SK-N-SH (cell line): ENCODE data around the gene THSD7B. TPM values are rescaled to one million over a fixed set of nuclear protein-coding genes. Genes with fewer than 3 reads are reported as not detected.

Source experiments
- CTCF ChIA-PET: fragments of 300-600, 350-600 bp; formaldehyde crosslinking; extraction: SDS; loops from one replicate; lab custom pipeline; 2021; lab: Yijun Ruan, JAX
- POLR2A ChIA-PET: fragments of 350-600 bp; sonication (Branson Sonifier 250); formaldehyde crosslinking; extraction: SDS; loops from one replicate; lab custom pipeline; 2020; ENCODE audit warnings: antibody characterized with exemption, inconsistent platforms; lab: Yijun Ruan, JAX
- DNase-seq: peaks from one replicate; pipeline ENCODE4 v3.0.0; 2012
- H2AFZ ChIP-seq: fragments of 200-600 bp; sonication (generic); 2 replicates; pipeline ENCODE4 v1.8.1; 2016; ENCODE audit warnings: antibody characterized with exemption, mild to moderate bottlenecking, low read depth
- H3F3A ChIP-seq: fragments of 200-600 bp; sonication (generic); replicated peaks from 2 replicates; pipeline ENCODE3; 2016; ENCODE audit warnings: antibody characterized with exemption, mild to moderate bottlenecking; ENCODE audit not compliant: insufficient read depth
- H3K27ac ChIP-seq, 2 experiments: fragments of 200-500 bp in 1 of 2; fragments of 200-600 bp in 1 of 2; sonication (Bioruptor generic) in 1 of 2; sonication (generic), shearing (Covaris generic) in 1 of 2; 2 replicates each; pipeline versions ENCODE4 v1.5.1 to v1.6.1; 2014 to 2016; ENCODE audit warnings: low read depth in 2 of 2, inconsistent platforms in 1 of 2, low read length in 1 of 2, mild to moderate bottlenecking in 1 of 2, mixed read lengths in 1 of 2
- H3K27me3 ChIP-seq: fragments of 200-600 bp; sonication (generic), shearing (Covaris generic); 2 replicates; pipeline ENCODE4 v1.6.1; 2016; ENCODE audit warnings: mixed run types; ENCODE audit not compliant: insufficient read depth
- H3K36me3 ChIP-seq, 2 experiments: fragments of 200-500 bp in 1 of 2; fragments of 200-600 bp in 1 of 2; sonication (Bioruptor generic) in 1 of 2; sonication (generic) in 1 of 2; replicated peaks in 1 of 2; 2 replicates each; pipeline versions ENCODE3 to v1.5.1; 2014 to 2016; ENCODE audit warnings: low read length in 1 of 2, mild to moderate bottlenecking in 1 of 2; ENCODE audit not compliant: insufficient read depth in 2 of 2, control insufficient read depth in 1 of 2
- H3K4me1 ChIP-seq, 2 experiments: fragments of 200-500 bp in 1 of 2; fragments of 200-600 bp in 1 of 2; sonication (Bioruptor generic) in 1 of 2; sonication (generic), shearing (Covaris generic) in 1 of 2; 2 replicates each; pipeline versions ENCODE4 v1.5.1 to v1.6.1; 2014 to 2016; ENCODE audit warnings: low read depth in 1 of 2, low read length in 1 of 2, mixed run types in 1 of 2; ENCODE audit not compliant: insufficient read depth in 2 of 2, control insufficient read depth in 1 of 2
- H3K4me2 ChIP-seq: fragments of 200-600 bp; sonication (generic), shearing (Covaris generic); 2 replicates; pipeline ENCODE4 v1.6.1; 2017; ENCODE audit warnings: mixed run types
- H3K4me3 ChIP-seq, 2 experiments: fragments of 200-500 bp in 1 of 2; fragments of 200-600 bp in 1 of 2; sonication (Bioruptor generic) in 1 of 2; sonication (generic), shearing (Covaris generic) in 1 of 2; 2 replicates each; pipeline versions ENCODE4 v1.5.1 to v1.8.1; 2014 to 2016; ENCODE audit warnings: low read depth in 2 of 2, inconsistent platforms in 1 of 2, low read length in 1 of 2, mild to moderate bottlenecking in 1 of 2, mixed read lengths in 1 of 2, moderate library complexity in 1 of 2
- H3K79me2 ChIP-seq: fragments of 200-600 bp; sonication (generic); 2 replicates; pipeline ENCODE4 v1.8.1; 2017; ENCODE audit warnings: mild to moderate bottlenecking; ENCODE audit not compliant: insufficient read depth
- H3K9ac ChIP-seq: fragments of 200-600 bp; sonication (generic); 2 replicates; pipeline ENCODE4 v1.6.1; 2017; ENCODE audit warnings: mixed run types
- H3K9me2 ChIP-seq: fragments of 200-600 bp; sonication (generic); 2 replicates; pipeline ENCODE4 v1.6.1; 2017; ENCODE audit warnings: mixed run types
- H3K9me3 ChIP-seq: fragments of 200-600 bp; sonication (generic); 2 replicates; pipeline ENCODE4 v1.6.1; 2017; ENCODE audit warnings: mixed run types, mild to moderate bottlenecking, moderate library complexity
- H4K20me1 ChIP-seq: fragments of 200-600 bp; sonication (generic); 2 replicates; pipeline ENCODE4 v1.6.1; 2017; ENCODE audit warnings: mild to moderate bottlenecking, mixed run types; ENCODE audit not compliant: insufficient read depth
- GATA2 ChIP-seq: sonication (generic); formaldehyde crosslinking; IDR thresholded peaks from 2 replicates; pipeline ENCODE4 v1.5.0; 2020; ENCODE audit warnings: mild to moderate bottlenecking, missing genetic modification reagents
- JUND ChIP-seq: IDR thresholded peaks from 2 replicates; pipeline ENCODE4 v1.4.0; 2012
- MEF2A ChIP-seq: IDR thresholded peaks from 2 replicates; pipeline ENCODE4 v1.4.0; 2012; ENCODE audit warnings: low read depth, borderline replicate concordance
- MXI1 ChIP-seq: IDR thresholded peaks from 2 replicates; pipeline ENCODE4 v1.6.1; 2012; ENCODE audit warnings: mild to moderate bottlenecking, low read depth, low read length, improper control_type of control experiment
- NRF1 ChIP-seq: IDR thresholded peaks from 2 replicates; pipeline ENCODE4 v1.6.1; 2012; ENCODE audit warnings: low read depth, mild to moderate bottlenecking, low read length
- PBX3 ChIP-seq: IDR thresholded peaks from 2 replicates; pipeline ENCODE4; 2012
- RAD21 ChIP-seq: IDR thresholded peaks from 2 replicates; pipeline ENCODE4 v1.6.1; 2012; ENCODE audit warnings: mild to moderate bottlenecking, low read length
- REST ChIP-seq: IDR thresholded peaks from 2 replicates; pipeline ENCODE4 v1.6.1; 2012; ENCODE audit warnings: mild to moderate bottlenecking, low read depth, low read length, moderate library complexity
- SIN3A ChIP-seq: IDR thresholded peaks from 2 replicates; pipeline ENCODE4 v1.6.1; 2012; ENCODE audit warnings: low read depth, mild to moderate bottlenecking, low read length, moderate library complexity, borderline replicate concordance
- SMC3 ChIP-seq: IDR thresholded peaks from 2 replicates; pipeline ENCODE4 v1.6.1; 2012; ENCODE audit warnings: low read depth, low read length, improper control_type of control experiment
- TEAD4 ChIP-seq: IDR thresholded peaks from 2 replicates; pipeline ENCODE4 v1.4.0; 2012; ENCODE audit warnings: mild to moderate bottlenecking, borderline replicate concordance; ENCODE audit not compliant: insufficient read depth
- USF1 ChIP-seq: IDR thresholded peaks from 2 replicates; pipeline ENCODE4 v1.4.0; 2012; ENCODE audit warnings: low read depth, borderline replicate concordance
- WGBS: methylation state at CpG from one replicate; pipeline ENCODE4 v1.1.6; 2017; ENCODE audit warnings: low lambda C conversion rate; 5-methylcytosine and 5-hydroxymethylcytosine counted together
- polyA plus RNA-seq, 3 experiments: library from polyadenylated mRNA; depleted of rRNA; stranded (reverse); fragments of >200 nt; gene quantifications; 2 replicates each; pipeline ENCODE4 v1.2.3, GENCODE V29; 2012
- TF ChIP-seq, protein P1 (sequence below): IDR thresholded peaks from 2 replicates; pipeline ENCODE4 v1.4.0; 2012; ENCODE audit warnings: low read depth
- TF ChIP-seq, protein P2 (sequence below): fragments of 150-350 bp; IDR thresholded peaks from 2 replicates; pipeline ENCODE4 v1.6.1; 2017; ENCODE audit warnings: antibody characterized with exemption, low read length, low read depth, borderline replicate concordance

THSD7B gene
- polyA plus RNA-seq, 1 of the 3 experiments (the other 2 are of a cell fraction) = not detected

GRCh38 chr2:136920652-136921333 lies 155.4 kb downstream of the THSD7B start:
- TF ChIP-seq SMC3 (peak; percentile 42; the same call in 1 of the 2 replicates), JUND (no peak), NRF1 (peak; percentile 26; the same call in 1 of the 2 replicates), REST (no peak), RAD21 (peak; percentile 81)
- Histone ChIP-seq H3K4me1 (peaks cover 0 to 3% of the 10 kb centered on the region in 2 experiments; a peak in 1 of 4 replicates), H3K27me3 (no peaks in the 10 kb centered on the region), H3K9me2 (no peaks in the 10 kb centered on the region), H3K36me3 (no peaks in the 10 kb centered on the region), H3K79me2 (no peaks in the 10 kb centered on the region), H3F3A (no peaks in the 10 kb centered on the region), H3K4me2 (no peak overlapping the region), H3K9ac (no peak overlapping the region), H2AFZ (no peak overlapping the region), H4K20me1 (no peaks in the 10 kb centered on the region), H3K27ac (no peak overlapping the region), H3K4me3 (no peak overlapping the region), H3K9me3 (no peaks in the 10 kb centered on the region)
- DNase-seq = peak; percentile 76
- POLR2A ChIA-PET = no interaction called here
- 0% methylated on average over 1 of the region's 9 CpGs for WGBS
- CTCF ChIA-PET = interaction anchor here (0.6 to 4.5 kb wide), 28 partner anchors 9 to 998 kb away, joined by 3 to 44 read pairs (median 3); no protein-coding TSS in a partner anchor

- H3K9ac ChIP-seq = no peak overlapping the region
- no peak for TF ChIP-seq SMC3
- no peak overlapping the region for H3K4me3 ChIP-seq
- 7% methylated on average over 3 of the region's 3 CpGs for WGBS
- H3K4me2 ChIP-seq = no peak overlapping the region
- H3K27ac ChIP-seq = no peak overlapping the region
- no peaks in the 10 kb centered on the region for H3F3A ChIP-seq
- DNase-seq = no peak
- H3K27me3 ChIP-seq = no peaks in the 10 kb centered on the region
- no peaks in the 10 kb centered on the region for H3K9me2 ChIP-seq
- no peaks in the 10 kb centered on the region for H3K36me3 ChIP-seq
- H2AFZ ChIP-seq = no peak overlapping the region
- CTCF ChIA-PET = interaction anchor here (1.9 kb wide), 1 partner anchor 504 kb away, joined by 5 read pairs; no protein-coding TSS in a partner anchor
- H3K4me1 ChIP-seq = peaks cover 0 to 2% of the 10 kb centered on the region in 2 experiments; a peak in 2 of 4 replicates
- no peaks in the 10 kb centered on the region for H3K79me2 ChIP-seq
- H4K20me1 ChIP-seq = no peaks in the 10 kb centered on the region
- POLR2A ChIA-PET = no interaction called here
- no peaks in the 10 kb centered on the region for H3K9me3 ChIP-seq
Observed at GRCh38 chr2:136927156-136927555, 161.8 kb downstream of the THSD7B start.

- Histone ChIP-seq H3K9ac (no peak overlapping the region), H3K27me3 (no peaks in the 10 kb centered on the region), H2AFZ (no peak overlapping the region), H3K4me3 (no peak overlapping the region), H3K9me3 (no peaks in the 10 kb centered on the region), H3K9me2 (no peaks in the 10 kb centered on the region), H4K20me1 (no peaks in the 10 kb centered on the region), H3K79me2 (no peaks in the 10 kb centered on the region), H3F3A (no peaks in the 10 kb centered on the region), H3K36me3 (no peaks in the 10 kb centered on the region), H3K4me1 (peaks cover 0 to 2% of the 10 kb centered on the region in 2 experiments; a peak in 2 of 4 replicates), H3K4me2 (no peak overlapping the region), H3K27ac (no peak overlapping the region)
- WGBS = 21% methylated on average over 2 of the region's 2 CpGs
- ChIA-PET CTCF (interaction anchor here (0.9 to 7.6 kb wide), 6 partner anchors 9 to 909 kb away, joined by 3 to 64 read pairs (median 4); no protein-coding TSS in a partner anchor), POLR2A (no interaction called here)
- DNase-seq = no peak
- TF ChIP-seq TEAD4 (no peak), SIN3A (no peak), PBX3 (no peak), GATA2 (CRISPR knock-in tag) (no peak), MEF2A (no peak), MXI1 (no peak), USF1 (no peak)
- TF ChIP-seq, protein P1, sequence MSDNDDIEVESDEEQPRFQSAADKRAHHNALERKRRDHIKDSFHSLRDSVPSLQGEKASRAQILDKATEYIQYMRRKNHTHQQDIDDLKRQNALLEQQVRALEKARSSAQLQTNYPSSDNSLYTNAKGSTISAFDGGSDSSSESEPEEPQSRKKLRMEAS = no peak
- TF ChIP-seq, protein P2, sequence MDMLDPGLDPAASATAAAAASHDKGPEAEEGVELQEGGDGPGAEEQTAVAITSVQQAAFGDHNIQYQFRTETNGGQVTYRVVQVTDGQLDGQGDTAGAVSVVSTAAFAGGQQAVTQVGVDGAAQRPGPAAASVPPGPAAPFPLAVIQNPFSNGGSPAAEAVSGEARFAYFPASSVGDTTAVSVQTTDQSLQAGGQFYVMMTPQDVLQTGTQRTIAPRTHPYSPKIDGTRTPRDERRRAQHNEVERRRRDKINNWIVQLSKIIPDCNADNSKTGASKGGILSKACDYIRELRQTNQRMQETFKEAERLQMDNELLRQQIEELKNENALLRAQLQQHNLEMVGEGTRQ = no peak
Observed at GRCh38 chr2:136929531-136929930, 164.2 kb downstream of the THSD7B start.
